WTC11 (cell line): ENCODE results near the gene SEZ6L. TPM values are rescaled to one million over a fixed set of nuclear protein-coding genes. Genes with fewer than 3 reads are reported as not detected.

ENCODE experiments used
- ATAC-seq: fragments of 200-7000 bp; cut with Tn5 transposase; 2 replicates; pipeline ENCODE4 v1.10.0; 2021; ENCODE audit warnings: mild to moderate bottlenecking, moderate library complexity
- CTCF ChIA-PET: fragments of 300-600 bp; sonication (Branson Sonifier 250); formaldehyde crosslinking; loops from one replicate; lab custom pipeline; 2021; ENCODE audit warnings: antibody characterized with exemption; lab: Charles Lee
- POLR2A ChIA-PET: fragments of 350-600 bp; sonication (Branson Sonifier 250); formaldehyde crosslinking; loops from one replicate; lab custom pipeline; 2021; ENCODE audit warnings: antibody characterized with exemption; lab: Charles Lee
- DNase-seq: peaks from one replicate; pipeline ENCODE4 v3.0.0; 2021; ENCODE audit warnings: low spot score
- H3K27ac Mint-ChIP-seq: 2 replicates; pipeline ENCODE4 v1.8.0; 2021; ENCODE audit warnings: mixed read lengths
- H3K27me3 Mint-ChIP-seq: 2 replicates; pipeline ENCODE4 v1.8.0; 2021; ENCODE audit warnings: low read depth, mild to moderate bottlenecking, moderate library complexity, mixed read lengths
- H3K36me3 Mint-ChIP-seq: 2 replicates; pipeline ENCODE4 v1.8.0; 2021; ENCODE audit warnings: mixed read lengths
- H3K4me1 Mint-ChIP-seq: 2 replicates; pipeline ENCODE4 v1.8.0; 2022; ENCODE audit warnings: mixed read lengths
- H3K4me3 Mint-ChIP-seq: 2 replicates; pipeline ENCODE4 v1.8.0; 2021; ENCODE audit warnings: mild to moderate bottlenecking, moderate library complexity, mixed read lengths
- H3K9me3 Mint-ChIP-seq: 2 replicates; pipeline ENCODE4 v1.8.0; 2021; ENCODE audit warnings: mixed read lengths
- ARID4B ChIP-seq: sonication (generic); formaldehyde crosslinking; IDR thresholded peaks from 2 replicates; pipeline ENCODE4 v1.8.0; 2023; ENCODE audit warnings: missing genetic modification reagents, mild to moderate bottlenecking, borderline replicate concordance
- ATF2 ChIP-seq: sonication (generic); formaldehyde crosslinking; IDR thresholded peaks from 2 replicates; pipeline ENCODE4 v1.8.1; 2022; ENCODE audit warnings: low read depth, missing genetic modification reagents, borderline replicate concordance
- ATF3 ChIP-seq: sonication (generic); formaldehyde crosslinking; conservative IDR thresholded peaks from 2 replicates; pipeline ENCODE4 v1.8.1; 2022; ENCODE audit warnings: mild to moderate bottlenecking, missing genetic modification reagents
- ATF6 ChIP-seq: sonication (generic); formaldehyde crosslinking; IDR thresholded peaks from 2 replicates; pipeline ENCODE4 v1.8.1; 2023; ENCODE audit warnings: mild to moderate bottlenecking, missing genetic modification reagents
- CREM ChIP-seq: sonication (generic); formaldehyde crosslinking; IDR thresholded peaks from 2 replicates; pipeline ENCODE4 v1.8.1; 2022; ENCODE audit warnings: mild to moderate bottlenecking, missing genetic modification reagents, moderate library complexity
- E2F1 ChIP-seq: sonication (generic); formaldehyde crosslinking; IDR thresholded peaks from 2 replicates; pipeline ENCODE4 v1.8.0; 2022; ENCODE audit warnings: mild to moderate bottlenecking, missing genetic modification reagents
- ETV6 ChIP-seq: sonication (generic); formaldehyde crosslinking; IDR thresholded peaks from 2 replicates; pipeline ENCODE4 v1.8.1; 2022; ENCODE audit warnings: mild to moderate bottlenecking, missing genetic modification reagents
- IRF2 ChIP-seq: sonication (generic); formaldehyde crosslinking; IDR thresholded peaks from 2 replicates; pipeline ENCODE4 v1.8.0; 2022; ENCODE audit warnings: low read depth, missing genetic modification reagents, borderline replicate concordance
- NFATC4 ChIP-seq: fragments of 250-450 bp; sonication (Bioruptor Pico); IDR thresholded peaks from 2 replicates; pipeline ENCODE4 v1.9.0; 2021; ENCODE audit warnings: mild to moderate bottlenecking
- NFE2L1 ChIP-seq: sonication (generic); formaldehyde crosslinking; IDR thresholded peaks from 2 replicates; pipeline ENCODE4 v1.8.1; 2023; ENCODE audit warnings: missing genetic modification reagents
- NR2C2 ChIP-seq: sonication (generic); formaldehyde crosslinking; IDR thresholded peaks from 2 replicates; pipeline ENCODE4 v1.8.0; 2022; ENCODE audit warnings: mild to moderate bottlenecking, missing genetic modification reagents
- PREB ChIP-seq: sonication (generic); formaldehyde crosslinking; IDR thresholded peaks from 2 replicates; pipeline ENCODE4 v1.8.1; 2022; ENCODE audit warnings: mild to moderate bottlenecking, missing genetic modification reagents, moderate library complexity, borderline replicate concordance
- SOX15 ChIP-seq: fragments of 250-450 bp; sonication (Bioruptor Pico); IDR thresholded peaks from 2 replicates; pipeline ENCODE4 v1.9.0; 2021; ENCODE audit warnings: mild to moderate bottlenecking
- TP53 ChIP-seq: sonication (generic); formaldehyde crosslinking; IDR thresholded peaks from 2 replicates; pipeline ENCODE4 v1.8.1; 2023; ENCODE audit warnings: mild to moderate bottlenecking, missing genetic modification reagents
- USF2 ChIP-seq: sonication (generic); formaldehyde crosslinking; IDR thresholded peaks from 2 replicates; pipeline ENCODE4 v1.8.1; 2023; ENCODE audit warnings: mild to moderate bottlenecking, missing genetic modification reagents, moderate library complexity
- ZNF232 ChIP-seq: sonication (generic); formaldehyde crosslinking; IDR thresholded peaks from 2 replicates; pipeline ENCODE4 v1.8.0; 2022; ENCODE audit warnings: mild to moderate bottlenecking, missing genetic modification reagents
- ZNF263 ChIP-seq: sonication (generic); formaldehyde crosslinking; IDR thresholded peaks from 2 replicates; pipeline ENCODE4 v1.8.1; 2022; ENCODE audit warnings: low read depth, mild to moderate bottlenecking, moderate library complexity, missing genetic modification reagents
- ZNF396 ChIP-seq: fragments of 250-450 bp; sonication (Bioruptor Pico); IDR thresholded peaks from 2 replicates; pipeline ENCODE4 v1.8.0; 2021; ENCODE audit warnings: mild to moderate bottlenecking, moderate library complexity, borderline replicate concordance
- ZNF512 ChIP-seq: sonication (generic); formaldehyde crosslinking; IDR thresholded peaks from 2 replicates; pipeline ENCODE4 v1.8.1; 2022; ENCODE audit warnings: missing genetic modification reagents, borderline replicate concordance
- total RNA-seq: library from RNA; stranded (reverse); gene quantifications from 3 replicates; pipeline ENCODE4 v1.2.3, GENCODE V29; 2021

SEZ6L gene
- total RNA-seq, 1 experiment from 2014 or later: 0.57 TPM

GRCh38 chr22:26333088-26333800 is 164.0 kb downstream of the SEZ6L start (continued):
- TF ChIP-seq ARID4B (CRISPR knock-in tag) (no peak), NFATC4 (CRISPR knock-in tag) (no peak)

- no peaks in the 10 kb centered on the region for H3K36me3 Mint-ChIP-seq
- H3K27me3 Mint-ChIP-seq: peaks cover 31% of the 10 kb centered on the region
- no peak overlapping the region for H3K27ac Mint-ChIP-seq
- H3K4me1 Mint-ChIP-seq: no peaks in the 10 kb centered on the region
- CTCF ChIA-PET: interaction anchor here (0.8 to 6.4 kb wide), 3 partner anchors 80 to 790 kb away, joined by 3 to 150 read pairs (median 3); no protein-coding TSS in a partner anchor
- no peak for DNase-seq
- ATAC-seq: no peak
- H3K9me3 Mint-ChIP-seq: no peaks in the 10 kb centered on the region
- POLR2A ChIA-PET: no interaction called here
- H3K4me3 Mint-ChIP-seq: no peak overlapping the region
- no peak for TF ChIP-seq NFE2L1
- no peak for TF ChIP-seq SOX15
- TF ChIP-seq ZNF512 (CRISPR knock-in tag): no peak
- no peak for TF ChIP-seq ZNF263 (CRISPR knock-in tag)
- no peak for TF ChIP-seq CREM (CRISPR knock-in tag)
- TF ChIP-seq IRF2 (CRISPR knock-in tag): no peak
- no peak for TF ChIP-seq NR2C2 (CRISPR knock-in tag)
- TF ChIP-seq ZNF232 (CRISPR knock-in tag): no peak
- TF ChIP-seq E2F1 (CRISPR knock-in tag): no peak
- no peak for TF ChIP-seq ATF3 (CRISPR knock-in tag)
- no peak for TF ChIP-seq ATF2 (CRISPR knock-in tag)
- TF ChIP-seq ATF6: no peak
- no peak for TF ChIP-seq ETV6 (CRISPR knock-in tag)
- no peak for TF ChIP-seq TP53 (CRISPR knock-in tag)
- no peak for TF ChIP-seq PREB (CRISPR knock-in tag)
- TF ChIP-seq ZNF396 (CRISPR knock-in tag): no peak
- TF ChIP-seq USF2: no peak
These were observed 165.0 kb downstream of the SEZ6L start for GRCh38 chr22:26334232-26334631.
